Esophagus muscularis mucosa (tissue), 4 donors: ENCODE measurements around the gene SLC17A9. TPM values are rescaled to one million over a fixed set of nuclear protein-coding genes. Genes with fewer than 3 reads are reported as not detected.
A peak's percentile ranks its signal among the peaks of the same experiment; 100 is the strongest.

Experiments used
- DNase-seq: peaks from one replicate; pipeline ENCODE4 v3.0.0-alpha.2; 2017; ENCODE audit errors: extremely low spot score
- H3K27ac ChIP-seq, 4 donors: fragments of 200-600 bp; sonication (generic); replicated peaks in 1 of 4; 1 replicate in 3 of 4; 2 replicates in 1 of 4; pipeline ENCODE4 v1.5.1; 2016 to 2019; ENCODE audit warnings: mild to moderate bottlenecking in 1 of 4
- H3K27me3 ChIP-seq, 4 donors: fragments of 200-600 bp; sonication (generic); one replicate each; pipeline versions ENCODE4 v1.5.1 to v1.6.0; 2016 to 2019
- H3K36me3 ChIP-seq, 4 donors: fragments of 200-600 bp; sonication (generic); one replicate each; pipeline ENCODE4 v1.5.1; 2016 to 2019
- H3K4me1 ChIP-seq, 4 donors: fragments of 200-600 bp; sonication (generic); one replicate each; pipeline ENCODE4 v1.5.1; 2016 to 2019
- H3K4me3 ChIP-seq, 4 donors: fragments of 200-600 bp; sonication (generic); 1 replicate in 2 of 4; 2 replicates in 2 of 4; pipeline ENCODE4 v1.5.1; 2016 to 2019; ENCODE audit warnings: mild to moderate bottlenecking in 4 of 4, moderate library complexity in 1 of 4
- H3K9me3 ChIP-seq, 4 donors: fragments of 200-600 bp; sonication (generic); 1 replicate in 3 of 4; 2 replicates in 1 of 4; pipeline ENCODE4 v1.5.1; 2016 to 2019
- EP300 ChIP-seq: sonication (generic); formaldehyde crosslinking; IDR thresholded peaks from one replicate; pipeline ENCODE4 v1.6.1; 2017; ENCODE audit warnings: antibody characterized with exemption
- POLR2A ChIP-seq: fragments of 450-650 bp; IDR thresholded peaks from one replicate; pipeline ENCODE4 v1.6.1; 2017; ENCODE audit warnings: antibody characterized with exemption, moderate library complexity, mild to moderate bottlenecking, low read depth
- POLR2AphosphoS5 ChIP-seq, 2 donors: sonication (generic); formaldehyde crosslinking; IDR thresholded peaks; one replicate each; pipeline ENCODE4 v1.6.1; 2017; ENCODE audit warnings: antibody characterized with exemption in 2 of 2
- WGBS: methylation state at CpG from one replicate; pipeline ENCODE4 v1.1.5; 2018; 5-methylcytosine and 5-hydroxymethylcytosine counted together
- intact Hi-C: fragments of 100-400 bp; cut with DNase I; formaldehyde crosslinking; loops from one replicate; pipeline ENCODE4 v1.15.1; 2023
- total RNA-seq, 4 donors: library from RNA; depleted of rRNA; stranded (reverse); fragments of >200 nt; gene quantifications; one replicate each; pipeline versions ENCODE4 v1.1.0 to v1.2.1, GENCODE V29; 2016
- TF ChIP-seq, protein P1 (sequence below), 3 experiments: fragments of 200-600 bp in 2 of 3; fragments of 450-650 bp in 1 of 3; sonication (generic) in 2 of 3; IDR thresholded peaks; one replicate each; pipeline ENCODE4 v1.5.1; 2017 to 2019; ENCODE audit warnings: antibody characterized with exemption in 3 of 3, mild to moderate bottlenecking in 2 of 3, moderate library complexity in 1 of 3

Gene SLC17A9
- total RNA-seq, 4 donors from 2014 or later, result 2.2 to 5.2 (median 2.7) TPM

- WGBS, result 21% methylated on average over 30 of the region's 48 CpGs
- Histone ChIP-seq H3K27ac (no peak overlapping the region), H3K9me3 (no peaks in the 10 kb centered on the region), H3K4me3 (peak overlapping the region; percentile 33 to 45 (median 35)), H3K27me3 (peaks cover 8 to 95% (median 39%) of the 10 kb centered on the region in 4 donors), H3K36me3 (no peaks in the 10 kb centered on the region), H3K4me1 (peaks cover 7 to 13% (median 13%) of the 10 kb centered on the region in 4 donors)
- TF ChIP-seq POLR2A (no peak), EP300 (no peak), POLR2AphosphoS5 (IDR thresholded peaks at IDR 0.05) (no peak)
- TF ChIP-seq, protein P1, sequence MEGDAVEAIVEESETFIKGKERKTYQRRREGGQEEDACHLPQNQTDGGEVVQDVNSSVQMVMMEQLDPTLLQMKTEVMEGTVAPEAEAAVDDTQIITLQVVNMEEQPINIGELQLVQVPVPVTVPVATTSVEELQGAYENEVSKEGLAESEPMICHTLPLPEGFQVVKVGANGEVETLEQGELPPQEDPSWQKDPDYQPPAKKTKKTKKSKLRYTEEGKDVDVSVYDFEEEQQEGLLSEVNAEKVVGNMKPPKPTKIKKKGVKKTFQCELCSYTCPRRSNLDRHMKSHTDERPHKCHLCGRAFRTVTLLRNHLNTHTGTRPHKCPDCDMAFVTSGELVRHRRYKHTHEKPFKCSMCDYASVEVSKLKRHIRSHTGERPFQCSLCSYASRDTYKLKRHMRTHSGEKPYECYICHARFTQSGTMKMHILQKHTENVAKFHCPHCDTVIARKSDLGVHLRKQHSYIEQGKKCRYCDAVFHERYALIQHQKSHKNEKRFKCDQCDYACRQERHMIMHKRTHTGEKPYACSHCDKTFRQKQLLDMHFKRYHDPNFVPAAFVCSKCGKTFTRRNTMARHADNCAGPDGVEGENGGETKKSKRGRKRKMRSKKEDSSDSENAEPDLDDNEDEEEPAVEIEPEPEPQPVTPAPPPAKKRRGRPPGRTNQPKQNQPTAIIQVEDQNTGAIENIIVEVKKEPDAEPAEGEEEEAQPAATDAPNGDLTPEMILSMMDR (IDR thresholded peaks at IDR 0.05), result no peak
- intact Hi-C loops, result loop anchor here (2.0 kb wide), 1 partner anchor 36 kb away; no protein-coding TSS in a partner anchor
- no peak for DNase-seq
Observed at GRCh38 chr20:62972845-62973745, 20.6 kb downstream of the SLC17A9 start.

- H3K4me3 ChIP-seq, result no peak overlapping the region
- H3K27ac ChIP-seq, result no peak overlapping the region
- no peaks in the 10 kb centered on the region for H3K36me3 ChIP-seq
- TF ChIP-seq, protein P1 (IDR thresholded peaks at IDR 0.05), result no peak
- TF ChIP-seq POLR2AphosphoS5 (IDR thresholded peaks at IDR 0.05), result no peak
- TF ChIP-seq EP300, result no peak
- no peak for TF ChIP-seq POLR2A
- DNase-seq, result no peak
- WGBS, result 69% methylated on average over 8 of the region's 10 CpGs
- intact Hi-C loops, result no loop called here
- no peaks in the 10 kb centered on the region for H3K9me3 ChIP-seq
- peaks cover 7 to 13% (median 13%) of the 10 kb centered on the region in 4 donors for H3K4me1 ChIP-seq
- peaks cover 8 to 100% (median 43%) of the 10 kb centered on the region in 4 donors for H3K27me3 ChIP-seq
Observed at GRCh38 chr20:62975251-62975760, 22.8 kb downstream of the SLC17A9 start.

DNA sequence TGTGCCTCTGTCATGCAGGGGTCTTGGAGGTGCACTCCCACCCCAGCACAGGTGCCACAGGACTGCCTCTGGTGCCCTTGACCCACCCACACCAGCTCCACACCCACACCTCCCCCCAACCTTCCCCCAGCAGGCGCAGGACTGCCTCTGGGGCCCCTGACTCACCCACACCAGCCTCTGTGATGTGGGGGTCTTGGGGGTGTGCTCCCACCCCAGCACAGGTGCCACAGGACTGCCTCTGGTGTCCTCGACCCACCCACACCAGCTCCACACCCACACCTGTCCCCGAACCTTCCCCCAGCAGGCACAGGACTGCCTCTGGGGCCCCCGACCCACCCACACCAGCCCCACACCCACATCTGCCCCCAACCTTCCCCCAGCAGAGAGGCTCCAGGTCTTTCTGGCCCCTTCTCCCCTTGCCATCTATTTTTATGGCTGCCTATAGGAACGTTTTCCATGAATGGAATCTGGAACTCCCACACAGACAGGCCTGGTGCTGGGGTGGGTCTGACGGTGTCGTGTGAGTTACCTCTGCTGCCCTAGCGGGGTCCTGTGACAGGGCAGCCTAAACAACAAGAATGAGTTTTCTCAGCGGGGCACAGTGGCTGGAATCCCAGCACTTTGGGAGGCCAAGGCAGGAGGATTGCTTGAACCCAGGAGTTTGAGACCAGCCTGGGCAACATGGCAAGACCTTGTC lies 23.5 kb downstream of the SLC17A9 start:
- Histone ChIP-seq H3K4me1 (peaks cover 7 to 19% (median 13%) of the 10 kb centered on the region in 4 donors), H3K36me3 (no peaks in the 10 kb centered on the region), H3K9me3 (no peaks in the 10 kb centered on the region), H3K27me3 (peaks cover 8 to 100% (median 41%) of the 10 kb centered on the region in 4 donors), H3K4me3 (no peak overlapping the region), H3K27ac (no peak overlapping the region)
- TF ChIP-seq POLR2A (no peak), EP300 (no peak), POLR2AphosphoS5 (IDR thresholded peaks at IDR 0.05) (no peak)
- TF ChIP-seq, protein P1 (IDR thresholded peaks at IDR 0.05), result no peak
- no peak for DNase-seq
- intact Hi-C loops, result no loop called here
- WGBS, result 54% methylated on average over 9 of the region's 9 CpGs

GRCh38 chr20:62976886-62977285 lies 24.4 kb downstream of the SLC17A9 start:
- Histone ChIP-seq H3K9me3 (no peaks in the 10 kb centered on the region), H3K4me3 (no peak overlapping the region), H3K27ac (no peak overlapping the region), H3K36me3 (no peaks in the 10 kb centered on the region), H3K27me3 (peaks cover 8 to 100% (median 45%) of the 10 kb centered on the region in 4 donors), H3K4me1 (peaks cover 7 to 21% (median 13%) of the 10 kb centered on the region in 4 donors)
- TF ChIP-seq EP300 (no peak), POLR2A (no peak), POLR2AphosphoS5 (IDR thresholded peaks at IDR 0.05) (no peak)
- TF ChIP-seq, protein P1 (IDR thresholded peaks at IDR 0.05), result no peak
- intact Hi-C loops, result no loop called here
- no peak for DNase-seq
- WGBS, result 75% methylated on average over 16 of the region's 16 CpGs
